HepG2 (cell line): ENCODE data around the gene DHH. TPM values are rescaled to one million over a fixed set of nuclear protein-coding genes. Genes with fewer than 3 reads are reported as not detected.

Experiments used
- ATAC-seq: fragments of 200-7000 bp; cut with Tn5 transposase; 3 replicates; pipeline ENCODE4 v1.9.1; 2020; ENCODE audit warnings: mild to moderate bottlenecking, moderate library complexity
- BruUV-seq: library from RNA; stranded (reverse); fragments of 400-500 nt; replicated peaks from 2 replicates; lab custom pipeline; 2021; lab: Mats Ljungman, UMichigan
- CTCF ChIA-PET: fragments of 300-600 bp; formaldehyde crosslinking; extraction: SDS; loops from one replicate; lab custom pipeline; 2021; ENCODE audit warnings: low total read pairs, inconsistent platforms, low intra/inter-chr PET ratio; lab: Yijun Ruan, JAX
- POLR2A ChIA-PET: fragments of 350-600 bp; sonication (Branson Sonifier 250); formaldehyde crosslinking; loops from one replicate; lab custom pipeline; 2020; ENCODE audit warnings: antibody characterized with exemption, inconsistent platforms; lab: Yijun Ruan, JAX
- DNase-seq: peaks from one replicate; pipeline ENCODE4 v3.0.0-alpha.2; 2015; ENCODE audit warnings: low spot score
- FAIRE-seq: peaks from 3 replicates; lab custom pipeline; 2011; peaks lifted over from hg19 to GRCh38; lab: Jason Lieb, UNC
- H2AFZ ChIP-seq: one replicate; pipeline ENCODE4 v1.6.1; 2011; ENCODE audit warnings: low read length, inconsistent platforms
- H3K27ac ChIP-seq: fragments of 300-600 bp; 3 replicates; pipeline ENCODE4 v1.8.0; 2011; ENCODE audit warnings: mixed run types, mild to moderate bottlenecking, mixed read lengths, low read length, inconsistent platforms; ENCODE audit not compliant: insufficient read depth; ENCODE audit errors: extremely low read length
- H3K27me3 ChIP-seq, 2 experiments: fragments of 200-600 bp in 1 of 2; 2 replicates in 1 of 2; 3 replicates in 1 of 2; pipeline versions ENCODE4 v1.6.0 to v1.8.0; 2011; ENCODE audit warnings: low read length in 2 of 2, mild to moderate bottlenecking in 2 of 2, moderate library complexity in 2 of 2, inconsistent platforms in 1 of 2; ENCODE audit not compliant: insufficient read depth in 2 of 2, control insufficient read depth in 1 of 2
- H3K36me3 ChIP-seq, 2 experiments: fragments of 200-600 bp in 1 of 2; replicated peaks in 1 of 2; 2 replicates in 1 of 2; 3 replicates in 1 of 2; pipeline versions ENCODE4 v1.5.1 to v1.8.0; 2011; ENCODE audit warnings: low read length in 2 of 2, inconsistent platforms in 1 of 2; ENCODE audit not compliant: insufficient read depth in 2 of 2, control insufficient read depth in 1 of 2
- H3K4me1 ChIP-seq: 2 replicates; pipeline ENCODE4 v1.5.1; 2012; ENCODE audit warnings: low read length, inconsistent platforms; ENCODE audit not compliant: insufficient read depth
- H3K4me2 ChIP-seq: 2 replicates; pipeline ENCODE4 v1.6.0; 2011; ENCODE audit warnings: low read depth, low read length, inconsistent platforms
- H3K4me3 ChIP-seq, 3 experiments: fragments of 200-600 bp in 1 of 3; sonication (generic), shearing (Covaris generic) in 1 of 3; replicated peaks in 1 of 3; 2 replicates each; pipeline ENCODE4 v1.5.1; 2011 to 2016; ENCODE audit warnings: low read length in 3 of 3, inconsistent platforms in 2 of 3, low read depth in 2 of 3, mild to moderate bottlenecking in 2 of 3, control low read depth in 1 of 3, mixed read lengths in 1 of 3; ENCODE audit not compliant: insufficient read depth in 1 of 3
- H3K79me2 ChIP-seq: one replicate; pipeline ENCODE4 v1.6.1; 2011; ENCODE audit warnings: low read length, inconsistent platforms; ENCODE audit not compliant: insufficient read depth
- H3K9ac ChIP-seq: 2 replicates; pipeline ENCODE4 v1.6.0; 2011; ENCODE audit warnings: mild to moderate bottlenecking, low read depth, low read length, inconsistent platforms; ENCODE audit not compliant: insufficient read depth
- H3K9me3 ChIP-seq: 2 replicates; pipeline ENCODE4 v1.5.1; 2012; ENCODE audit warnings: mild to moderate bottlenecking, low read length
- H4K20me1 ChIP-seq: 2 replicates; pipeline ENCODE4 v1.6.0; 2011; ENCODE audit warnings: inconsistent platforms, mild to moderate bottlenecking, low read length, moderate library complexity; ENCODE audit not compliant: insufficient read depth
- GABPA ChIP-seq, 2 experiments: IDR thresholded peaks; 2 replicates each; pipeline ENCODE4 v1.6.1; 2011 to 2016; ENCODE audit warnings: low read depth in 2 of 2, low read length in 1 of 2, missing biosample characterization in 1 of 2, missing genetic modification characterization in 1 of 2
- GABPB1 ChIP-seq: IDR thresholded peaks from 2 replicates; pipeline ENCODE4 v1.6.1; 2016; ENCODE audit warnings: mild to moderate bottlenecking, missing genetic modification reagents, moderate library complexity, missing compliant biosample characterization
- GATAD2A ChIP-seq: IDR thresholded peaks from 2 replicates; pipeline ENCODE4 v1.6.1; 2016
- GFI1 ChIP-seq: sonication (generic); formaldehyde crosslinking; IDR thresholded peaks from 2 replicates; pipeline ENCODE4 v1.5.0; 2020; ENCODE audit warnings: missing genetic modification reagents, mild to moderate bottlenecking, borderline replicate concordance
- MXD1 ChIP-seq: sonication (generic); formaldehyde crosslinking; IDR thresholded peaks from 2 replicates; pipeline ENCODE4 v1.4.0; 2020; ENCODE audit warnings: mild to moderate bottlenecking, missing genetic modification reagents
- NR2C2 ChIP-seq: sonication (generic); formaldehyde crosslinking; IDR thresholded peaks from 2 replicates; pipeline ENCODE4 v1.4.0; 2020; ENCODE audit warnings: missing genetic modification reagents, mild to moderate bottlenecking, moderate library complexity, borderline replicate concordance
- RAD21 ChIP-seq: fragments of 450-650 bp; formaldehyde crosslinking; IDR thresholded peaks from 2 replicates; pipeline ENCODE4 v1.5.0; 2020; ENCODE audit warnings: mild to moderate bottlenecking
- SAP130 ChIP-seq: IDR thresholded peaks from 2 replicates; pipeline ENCODE4 v1.6.1; 2016; ENCODE audit warnings: low read depth
- TEAD3 ChIP-seq: optimal IDR thresholded peaks from 2 replicates; pipeline ENCODE3; 2016; ENCODE audit warnings: borderline replicate concordance
- THAP11 ChIP-seq: IDR thresholded peaks from 2 replicates; pipeline ENCODE4 v1.6.1; 2016; ENCODE audit warnings: missing biosample characterization, missing genetic modification reagents
- ZBTB49 ChIP-seq: sonication (generic); formaldehyde crosslinking; IDR thresholded peaks from 2 replicates; pipeline ENCODE4 v1.4.0; 2020; ENCODE audit warnings: missing genetic modification reagents, borderline replicate concordance
- ZNF160 ChIP-seq: sonication (generic); formaldehyde crosslinking; IDR thresholded peaks from 2 replicates; pipeline ENCODE4 v1.8.0; 2022; ENCODE audit warnings: mild to moderate bottlenecking, inconsistent platforms, missing genetic modification reagents
- ZNF17 ChIP-seq: sonication (generic); formaldehyde crosslinking; IDR thresholded peaks from 2 replicates; pipeline ENCODE4 v1.5.0; 2020; ENCODE audit warnings: mild to moderate bottlenecking, missing genetic modification reagents
- ZNF510 ChIP-seq: sonication (generic); formaldehyde crosslinking; IDR thresholded peaks from 2 replicates; pipeline ENCODE4 v1.4.0; 2020; ENCODE audit warnings: low read depth, mild to moderate bottlenecking, missing genetic modification reagents
- ZNF512B ChIP-seq: sonication (generic); formaldehyde crosslinking; IDR thresholded peaks from 2 replicates; pipeline ENCODE4 v1.5.1; 2020; ENCODE audit warnings: missing genetic modification reagents, mild to moderate bottlenecking, borderline replicate concordance
- ZNF614 ChIP-seq: IDR thresholded peaks from 2 replicates; pipeline ENCODE4 v1.6.1; 2018; ENCODE audit warnings: missing biosample characterization, missing genetic modification reagents, inconsistent platforms, borderline replicate concordance
- ZNF777 ChIP-seq: sonication (generic); formaldehyde crosslinking; IDR thresholded peaks from 2 replicates; pipeline ENCODE4 v1.4.0; 2020; ENCODE audit warnings: missing genetic modification reagents
- ZNF841 ChIP-seq: sonication (generic); formaldehyde crosslinking; IDR thresholded peaks from 2 replicates; pipeline ENCODE4 v1.8.1; 2023; ENCODE audit warnings: missing genetic modification reagents, borderline replicate concordance
- WGBS: methylation state at CpG from one replicate; pipeline ENCODE4 v1.1.6; 2017; ENCODE audit warnings: low lambda C conversion rate; 5-methylcytosine and 5-hydroxymethylcytosine counted together
- in situ Hi-C: cut with HindIII; loops from 2 replicates; pipeline ENCODE4 v1.10.0; 2017; ENCODE audit warnings: low pct_unique_long_range_greater_than_20kb; ENCODE audit not compliant: extremely low pct_ligation_motif_present
- intact Hi-C: fragments of 100-400 bp; cut with micrococcal nuclease; formaldehyde crosslinking; loops from one replicate; pipeline ENCODE4 v1.10.0; 2022; ENCODE audit not compliant: unreplicated experiment
- polyA plus RNA-seq, 8 experiments: library from polyadenylated mRNA; depleted of rRNA in 3 of 8; stranded (reverse) in 7 of 8; unstranded in 1 of 8; fragments of >200 nt; fragmentation: Illumina TruSeq in 4 of 8; extraction: Trizol in 4 of 8; gene quantifications; 2 replicates each; pipeline versions ENCODE4 v1.2.1 to v1.2.3, GENCODE V29; 2011 to 2016; ENCODE audit warnings: low read depth in 4 of 8, missing spikeins in 1 of 8, mixed read lengths in 1 of 8; ENCODE audit not compliant: insufficient read depth in 1 of 8
- total RNA-seq, 5 experiments: library from RNA; depleted of rRNA; stranded (reverse); fragments of >200 nt; fragmentation: Illumina TruSeq; extraction: Trizol; gene quantifications; 2 replicates each; pipeline ENCODE4 v1.2.3, GENCODE V29; 2016; ENCODE audit warnings: low read depth in 1 of 5

DHH gene
- total and polyA plus RNA-seq, 2 of the 13 experiments (the other 11 are each of a cell fraction or from before 2014, with no cell fraction given) = not detected

GRCh38 chr12:49121047-49121696, 26.6 kb upstream of the DHH start (continued):
- TF ChIP-seq SAP130 (CRISPR knock-in tag) (peak; percentile 67), GFI1 (CRISPR knock-in tag) (peak; percentile 100), THAP11 (peak; percentile 59; the same call in 1 of the 2 replicates), RAD21 (CRISPR knock-in tag) (peak; percentile 51; the same call in 1 of the 2 replicates), GABPA (IDR thresholded peaks at IDR 0.05; ENCODE audit: low read depth, low read length) (no peak), GABPA (CRISPR knock-in tag; IDR thresholded peaks at IDR 0.05; ENCODE audit: low read depth) (peak; percentile 86), TEAD3 (CRISPR knock-in tag) (peak; percentile 77), ZNF510 (CRISPR knock-in tag) (0 out of 2 replicates have a peak, but pooled peaks have one; percentile 48), GABPB1 (CRISPR knock-in tag) (peak; percentile 75), GATAD2A (CRISPR knock-in tag) (peak; percentile 71), MXD1 (no peak), NR2C2 (CRISPR knock-in tag) (peak; percentile 72), ZNF614 (CRISPR knock-in tag) (peak; percentile 46; the same call in 1 of the 2 replicates)

- peak overlapping the region; percentile 91 for H3K4me2 ChIP-seq
- H3K27ac ChIP-seq = peak overlapping the region; percentile 27
- H3K27me3 ChIP-seq = no peaks in the 10 kb centered on the region; a peak in 1 of 5 replicates
- CTCF ChIA-PET = interaction anchor here (1.3 kb wide), 1 partner anchor 23 kb away, joined by 3 read pairs; no protein-coding TSS in a partner anchor
- peaks cover 21% of the 10 kb centered on the region for H3K4me1 ChIP-seq
- H3K9me3 ChIP-seq = no peaks in the 10 kb centered on the region
- peaks cover 0 to 6% of the 10 kb centered on the region in 2 experiments; a peak in 1 of 5 replicates for H3K36me3 ChIP-seq
- no peak for FAIRE-seq
- H3K4me3 ChIP-seq = peak overlapping the region; percentile 65 to 95 (median 75)
- peak overlapping the region; percentile 75 for H3K9ac ChIP-seq
- intact Hi-C loops = no loop called here
- peak; percentile 15; the same call in 2 of the 3 replicates for ATAC-seq
- in situ Hi-C loops = no loop called here
- POLR2A ChIA-PET = interaction anchor here (0.8 to 3.8 kb wide), 8 partner anchors 8 to 94 kb away, joined by 3 to 57 read pairs (median 4); partner anchors contain the start of genes DHH, RHEBL1 and TUBA1B
- 0 out of 2 replicates have a peak, but pooled peaks cover 9% of the 10 kb centered on the region for H4K20me1 ChIP-seq
- no peak for DNase-seq
- peak overlapping the region; percentile 87 for H2AFZ ChIP-seq
- BruUV-seq = no TSS peak
- WGBS = 31% methylated on average over 6 of the region's 6 CpGs
- peaks cover 15% of the 10 kb centered on the region for H3K79me2 ChIP-seq
- no peak for TF ChIP-seq ZNF17
- TF ChIP-seq ZNF160 (CRISPR knock-in tag) = no peak
- no peak for TF ChIP-seq ZBTB49
- TF ChIP-seq ZNF841 = no peak
- TF ChIP-seq ZNF777 (CRISPR knock-in tag) = 0 out of 2 replicates have a peak, but pooled peaks have one; percentile 13
- 0 out of 2 replicates have a peak, but pooled peaks have one; percentile 15 for TF ChIP-seq ZNF512B (CRISPR knock-in tag)
These were observed 16.6 kb upstream of the DHH start for GRCh38 chr12:49111206-49111605.
